ENCODE measurements around the gene EXOC3L2.

The EXOC3L2 gene

GRCh38 chr19:45211751-45212381 is 33.3 kb downstream of the EXOC3L2 start:
- H3K4me3 ChIP-seq (ENCODE audit: low read depth, low read length), result no peak overlapping the region
- TF ChIP-seq, protein P1, sequence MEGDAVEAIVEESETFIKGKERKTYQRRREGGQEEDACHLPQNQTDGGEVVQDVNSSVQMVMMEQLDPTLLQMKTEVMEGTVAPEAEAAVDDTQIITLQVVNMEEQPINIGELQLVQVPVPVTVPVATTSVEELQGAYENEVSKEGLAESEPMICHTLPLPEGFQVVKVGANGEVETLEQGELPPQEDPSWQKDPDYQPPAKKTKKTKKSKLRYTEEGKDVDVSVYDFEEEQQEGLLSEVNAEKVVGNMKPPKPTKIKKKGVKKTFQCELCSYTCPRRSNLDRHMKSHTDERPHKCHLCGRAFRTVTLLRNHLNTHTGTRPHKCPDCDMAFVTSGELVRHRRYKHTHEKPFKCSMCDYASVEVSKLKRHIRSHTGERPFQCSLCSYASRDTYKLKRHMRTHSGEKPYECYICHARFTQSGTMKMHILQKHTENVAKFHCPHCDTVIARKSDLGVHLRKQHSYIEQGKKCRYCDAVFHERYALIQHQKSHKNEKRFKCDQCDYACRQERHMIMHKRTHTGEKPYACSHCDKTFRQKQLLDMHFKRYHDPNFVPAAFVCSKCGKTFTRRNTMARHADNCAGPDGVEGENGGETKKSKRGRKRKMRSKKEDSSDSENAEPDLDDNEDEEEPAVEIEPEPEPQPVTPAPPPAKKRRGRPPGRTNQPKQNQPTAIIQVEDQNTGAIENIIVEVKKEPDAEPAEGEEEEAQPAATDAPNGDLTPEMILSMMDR (IDR thresholded peaks at IDR 0.05; ENCODE audit: low read depth, low read length), result no peak

GRCh38 chr19:45206328-45206727 is 38.9 kb downstream of the EXOC3L2 start:
- TF ChIP-seq, protein P1 (IDR thresholded peaks at IDR 0.05; ENCODE audit: low read depth, low read length), result no peak
- H3K4me3 ChIP-seq (ENCODE audit: low read depth, low read length), result no peak overlapping the region

GRCh38 chr19:45205810-45206209 is 39.4 kb downstream of the EXOC3L2 start:
- no peak overlapping the region for H3K4me3 ChIP-seq (ENCODE audit: low read depth, low read length)
- TF ChIP-seq, protein P1 (IDR thresholded peaks at IDR 0.05; ENCODE audit: low read depth, low read length), result no peak

DNA sequence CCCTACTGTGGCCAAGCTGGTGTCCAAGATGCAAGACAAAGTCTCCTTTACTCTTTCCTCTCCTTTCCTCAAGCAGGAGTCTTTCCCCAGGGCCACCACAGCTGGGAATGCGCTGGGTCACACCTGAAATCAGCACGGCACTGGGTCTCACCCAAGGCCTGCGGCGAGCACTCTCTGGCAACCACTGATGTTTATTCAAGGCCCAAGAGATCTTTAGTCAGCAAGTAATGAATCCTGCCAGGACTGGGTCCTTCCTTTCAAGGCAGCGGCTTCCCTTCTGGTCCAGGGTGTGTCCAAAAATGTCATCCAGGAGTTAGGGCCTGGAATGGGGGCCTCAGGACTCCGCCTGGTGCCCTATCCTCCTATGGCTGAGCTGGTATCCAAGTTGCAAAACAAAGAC is 42.6 kb downstream of the EXOC3L2 start:
- TF ChIP-seq, protein P1 (IDR thresholded peaks at IDR 0.05; ENCODE audit: low read depth, low read length), result no peak
- H3K4me3 ChIP-seq (ENCODE audit: low read depth, low read length), result no peak overlapping the region

DNA sequence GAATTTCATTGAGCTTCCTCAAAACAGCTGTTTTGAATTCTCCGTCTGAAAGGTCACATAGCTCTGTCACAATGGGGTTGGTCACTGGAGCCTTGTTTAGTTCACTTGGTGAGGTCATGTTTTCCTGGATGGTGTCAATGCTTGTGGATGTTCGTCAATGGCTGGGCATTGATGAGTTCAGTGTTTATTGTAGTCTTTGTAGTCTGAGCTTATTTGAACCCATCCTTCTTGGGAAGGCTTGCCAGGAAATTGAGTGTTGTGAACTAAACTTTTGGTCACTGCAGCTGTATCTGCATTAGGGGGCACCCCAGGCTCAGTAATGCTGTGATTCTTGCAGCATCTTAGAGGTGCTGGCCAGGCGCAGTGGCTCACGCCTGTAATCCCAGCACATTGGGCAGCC is 44.6 kb downstream of the EXOC3L2 start:
- no peak overlapping the region for H3K4me3 ChIP-seq (ENCODE audit: low read depth, low read length)
- TF ChIP-seq, protein P1 (IDR thresholded peaks at IDR 0.05; ENCODE audit: low read depth, low read length), result peak; percentile 46

GRCh38 chr19:45195764-45196163 is 49.4 kb downstream of the EXOC3L2 start:
- H3K4me3 ChIP-seq (ENCODE audit: low read depth, low read length), result no peak overlapping the region
- TF ChIP-seq, protein P1 (IDR thresholded peaks at IDR 0.05; ENCODE audit: low read depth, low read length), result no peak

GRCh38 chr19:45191375-45191774 is 53.8 kb downstream of the EXOC3L2 start:
- TF ChIP-seq, protein P1 (IDR thresholded peaks at IDR 0.05; ENCODE audit: low read depth, low read length), result no peak

More at GRCh38 chr19:45191375-45191774, 53.8 kb downstream of the EXOC3L2 start:
- H3K4me3 ChIP-seq (ENCODE audit: low read depth, low read length), result no peak overlapping the region

All from WI38 (cell line).